Lung microvascular endothelial cell (primary cell): ENCODE results near the gene MEFV. TPM values are rescaled to one million over a fixed set of nuclear protein-coding genes. Genes with fewer than 3 reads are reported as not detected.

Experiments used
- total RNA-seq: library from RNA; depleted of rRNA; stranded (reverse); fragments of >200 nt; gene quantifications from 2 replicates; pipeline ENCODE4 v1.2.1, GENCODE V29; 2014

The MEFV gene
- total RNA-seq, 1 donor from 2014 or later: not detected

Other genes starting within 250 kb of the MEFV start
- gene CLDN9, start 243.7 kb downstream of the MEFV start, total RNA-seq: not detected in 2 replicates
- not detected in 2 replicates for gene CLDN6, start 238.4 kb downstream of the MEFV start, total RNA-seq
- gene TNFRSF12A, start 236.3 kb downstream of the MEFV start, total RNA-seq: 44.2 and 54.8 TPM in 2 replicates
- gene HCFC1R1, start 232.7 kb downstream of the MEFV start, total RNA-seq: 4.6 and 6.1 TPM in 2 replicates
- gene THOC6, start 232.6 kb downstream of the MEFV start, total RNA-seq: 17.2 and 18.3 TPM in 2 replicates
- gene BICDL2, start 219.7 kb downstream of the MEFV start, total RNA-seq: not detected in 2 replicates
- gene MMP25, start 210.1 kb downstream of the MEFV start, total RNA-seq: under 0.01 TPM in 2 replicates
- gene IL32, start 191.0 kb downstream of the MEFV start, total RNA-seq: 26.2 and 36.6 TPM in 2 replicates
- under 0.01 TPM in 1 of 2 replicates, not detected in the other for gene ZSCAN10, start 157.3 kb downstream of the MEFV start, total RNA-seq
- gene ZNF205, start 144.0 kb downstream of the MEFV start, total RNA-seq: 12.3 and 12.6 TPM in 2 replicates
- 2.8 and 3.2 TPM in 2 replicates for gene ZNF213, start 121.6 kb downstream of the MEFV start, total RNA-seq
- gene OR1F1, start 68.4 kb downstream of the MEFV start, total RNA-seq: not detected in 2 replicates
- 7.0 and 10.1 TPM in 2 replicates for gene ZNF200, start 21.5 kb downstream of the MEFV start, total RNA-seq
- 28.5 and 43.5 TPM in 2 replicates for gene ZNF263, start 26.9 kb upstream of the MEFV start, total RNA-seq
- 1.7 and 3.2 TPM in 2 replicates for gene TIGD7, start 48.8 kb upstream of the MEFV start, total RNA-seq
- gene ZNF75A, start 48.9 kb upstream of the MEFV start, total RNA-seq: 9.6 and 13.3 TPM in 2 replicates
- under 0.01 TPM in 1 of 2 replicates, not detected in the other for gene OR2C1, start 99.3 kb upstream of the MEFV start, total RNA-seq
- gene ZSCAN32, start 144.4 kb upstream of the MEFV start, total RNA-seq: 7.6 and 8.9 TPM in 2 replicates
- gene ZNF174, start 144.6 kb upstream of the MEFV start, total RNA-seq: 4.8 and 5.2 TPM in 2 replicates
- 1.5 and 2.2 TPM in 2 replicates for gene ZNF597, start 186.9 kb upstream of the MEFV start, total RNA-seq
- 8.3 and 10.1 TPM in 2 replicates for gene NAA60, start 187.0 kb upstream of the MEFV start, total RNA-seq
- gene C16orf90, start 238.9 kb upstream of the MEFV start, total RNA-seq: not detected in 2 replicates
- gene CLUAP1, start 244.4 kb upstream of the MEFV start, total RNA-seq: 5.2 and 5.4 TPM in 2 replicates